ENCODE results near the gene FAM200B.

DNA sequence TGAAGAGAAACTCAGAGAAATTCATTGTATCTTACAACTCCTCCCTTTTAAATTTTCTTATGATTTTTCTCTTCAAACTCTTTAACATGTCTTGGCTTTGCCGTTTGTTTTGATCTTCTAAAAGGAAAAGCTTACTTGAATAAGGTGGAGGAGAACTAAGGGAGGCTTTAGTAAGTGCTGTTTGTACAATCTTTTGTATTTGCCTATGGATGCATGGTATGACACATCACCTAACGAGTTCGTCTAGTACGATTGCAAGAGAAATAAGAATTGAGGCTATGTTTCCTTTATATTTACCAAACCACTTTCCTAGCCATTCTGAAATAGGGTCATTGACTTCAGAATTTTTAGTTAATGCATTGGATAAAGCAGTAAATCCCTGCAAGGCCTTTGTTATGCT lies 12.8 kb downstream of the FAM200B start:
- TF ChIP-seq POLR2AphosphoS5 (IDR thresholded peaks at IDR 0.05) (no peak), CTCF (IDR thresholded peaks at IDR 0.05) (no peak), POLR2A (IDR thresholded peaks at IDR 0.05) (no peak)
